Measurements from ENCODE around the gene PPP2R1A.
A peak's percentile ranks its signal among the peaks of the same experiment; 100 is the strongest.

Gene PPP2R1A

DNA sequence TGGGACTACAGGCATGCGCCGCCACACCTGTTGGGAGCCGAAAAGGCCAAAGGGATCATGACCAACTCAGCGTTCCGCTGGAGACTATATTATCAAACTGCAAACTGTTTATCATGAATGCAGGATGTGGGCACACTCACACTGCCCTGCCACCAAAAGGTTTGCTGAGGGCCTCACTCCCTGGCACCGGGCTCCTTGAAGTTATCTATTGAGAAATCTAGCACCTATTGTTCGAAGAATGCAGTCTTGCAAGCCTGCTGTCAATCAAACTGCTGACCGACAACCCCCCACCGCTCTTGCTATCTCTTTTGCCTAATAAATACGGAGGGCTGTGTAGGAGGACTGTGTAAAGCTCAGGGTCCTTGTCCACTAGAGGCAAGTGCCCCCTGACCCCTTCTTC lies 13.3 kb upstream of the PPP2R1A start:
- H3K27me3 ChIP-seq (ENCODE audit: insufficient read depth, poor library complexity, severe bottlenecking), result no peaks in the 10 kb centered on the region
- TF ChIP-seq, protein P1, sequence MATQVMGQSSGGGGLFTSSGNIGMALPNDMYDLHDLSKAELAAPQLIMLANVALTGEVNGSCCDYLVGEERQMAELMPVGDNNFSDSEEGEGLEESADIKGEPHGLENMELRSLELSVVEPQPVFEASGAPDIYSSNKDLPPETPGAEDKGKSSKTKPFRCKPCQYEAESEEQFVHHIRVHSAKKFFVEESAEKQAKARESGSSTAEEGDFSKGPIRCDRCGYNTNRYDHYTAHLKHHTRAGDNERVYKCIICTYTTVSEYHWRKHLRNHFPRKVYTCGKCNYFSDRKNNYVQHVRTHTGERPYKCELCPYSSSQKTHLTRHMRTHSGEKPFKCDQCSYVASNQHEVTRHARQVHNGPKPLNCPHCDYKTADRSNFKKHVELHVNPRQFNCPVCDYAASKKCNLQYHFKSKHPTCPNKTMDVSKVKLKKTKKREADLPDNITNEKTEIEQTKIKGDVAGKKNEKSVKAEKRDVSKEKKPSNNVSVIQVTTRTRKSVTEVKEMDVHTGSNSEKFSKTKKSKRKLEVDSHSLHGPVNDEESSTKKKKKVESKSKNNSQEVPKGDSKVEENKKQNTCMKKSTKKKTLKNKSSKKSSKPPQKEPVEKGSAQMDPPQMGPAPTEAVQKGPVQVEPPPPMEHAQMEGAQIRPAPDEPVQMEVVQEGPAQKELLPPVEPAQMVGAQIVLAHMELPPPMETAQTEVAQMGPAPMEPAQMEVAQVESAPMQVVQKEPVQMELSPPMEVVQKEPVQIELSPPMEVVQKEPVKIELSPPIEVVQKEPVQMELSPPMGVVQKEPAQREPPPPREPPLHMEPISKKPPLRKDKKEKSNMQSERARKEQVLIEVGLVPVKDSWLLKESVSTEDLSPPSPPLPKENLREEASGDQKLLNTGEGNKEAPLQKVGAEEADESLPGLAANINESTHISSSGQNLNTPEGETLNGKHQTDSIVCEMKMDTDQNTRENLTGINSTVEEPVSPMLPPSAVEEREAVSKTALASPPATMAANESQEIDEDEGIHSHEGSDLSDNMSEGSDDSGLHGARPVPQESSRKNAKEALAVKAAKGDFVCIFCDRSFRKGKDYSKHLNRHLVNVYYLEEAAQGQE (IDR thresholded peaks at IDR 0.05; ENCODE audit: insufficient replicate concordance, low read depth), result no peak
- no peak for TF ChIP-seq GABPA (IDR thresholded peaks at IDR 0.05; ENCODE audit: low read depth)
- TF ChIP-seq POLR2AphosphoS5 (IDR thresholded peaks at IDR 0.05; ENCODE audit: low read depth), result no peak
- TF ChIP-seq, protein P2, sequence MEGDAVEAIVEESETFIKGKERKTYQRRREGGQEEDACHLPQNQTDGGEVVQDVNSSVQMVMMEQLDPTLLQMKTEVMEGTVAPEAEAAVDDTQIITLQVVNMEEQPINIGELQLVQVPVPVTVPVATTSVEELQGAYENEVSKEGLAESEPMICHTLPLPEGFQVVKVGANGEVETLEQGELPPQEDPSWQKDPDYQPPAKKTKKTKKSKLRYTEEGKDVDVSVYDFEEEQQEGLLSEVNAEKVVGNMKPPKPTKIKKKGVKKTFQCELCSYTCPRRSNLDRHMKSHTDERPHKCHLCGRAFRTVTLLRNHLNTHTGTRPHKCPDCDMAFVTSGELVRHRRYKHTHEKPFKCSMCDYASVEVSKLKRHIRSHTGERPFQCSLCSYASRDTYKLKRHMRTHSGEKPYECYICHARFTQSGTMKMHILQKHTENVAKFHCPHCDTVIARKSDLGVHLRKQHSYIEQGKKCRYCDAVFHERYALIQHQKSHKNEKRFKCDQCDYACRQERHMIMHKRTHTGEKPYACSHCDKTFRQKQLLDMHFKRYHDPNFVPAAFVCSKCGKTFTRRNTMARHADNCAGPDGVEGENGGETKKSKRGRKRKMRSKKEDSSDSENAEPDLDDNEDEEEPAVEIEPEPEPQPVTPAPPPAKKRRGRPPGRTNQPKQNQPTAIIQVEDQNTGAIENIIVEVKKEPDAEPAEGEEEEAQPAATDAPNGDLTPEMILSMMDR (IDR thresholded peaks at IDR 0.05; ENCODE audit: insufficient read depth, low read length), result no peak
- TF ChIP-seq SPI1 (IDR thresholded peaks at IDR 0.05; ENCODE audit: borderline replicate concordance, low read depth), result no peak
- no peak for DNase-seq (ENCODE audit: low read depth in 1 of 2, low spot score in 1 of 2)
- no peak overlapping the region for H3K4me3 ChIP-seq (replicated peaks; ENCODE audit: insufficient read depth, low read length)
- no peak overlapping the region for H3K27ac ChIP-seq (replicated peaks)

DNA sequence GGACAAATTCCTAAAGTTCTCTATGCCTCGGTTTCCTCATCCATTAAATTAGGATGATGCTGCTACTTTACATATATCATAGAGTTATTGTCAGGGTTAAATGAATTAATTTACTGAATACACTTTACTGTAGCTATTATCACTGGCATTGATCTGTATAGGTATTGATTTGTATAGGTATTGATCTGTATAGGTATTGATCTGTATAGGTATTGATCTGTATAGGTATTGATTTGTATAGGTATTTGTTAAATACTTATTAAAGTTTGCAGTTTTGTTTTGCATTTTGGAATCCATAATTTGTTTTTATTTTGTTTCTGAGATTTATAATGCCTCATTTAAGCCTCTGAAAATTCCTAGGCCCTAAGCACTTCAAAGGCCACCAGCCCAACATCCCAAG lies 2.4 kb upstream of the PPP2R1A start:
- H3K4me3 ChIP-seq (replicated peaks; ENCODE audit: insufficient read depth, low read length), result no peak overlapping the region
- H3K27ac ChIP-seq (replicated peaks), result no peak overlapping the region
- TF ChIP-seq, protein P1 (IDR thresholded peaks at IDR 0.05; ENCODE audit: insufficient replicate concordance, low read depth), result no peak
- TF ChIP-seq GABPA (IDR thresholded peaks at IDR 0.05; ENCODE audit: low read depth) (no peak), POLR2AphosphoS5 (IDR thresholded peaks at IDR 0.05; ENCODE audit: low read depth) (no peak)
- TF ChIP-seq, protein P2 (IDR thresholded peaks at IDR 0.05; ENCODE audit: insufficient read depth, low read length), result no peak
- H3K27me3 ChIP-seq (ENCODE audit: insufficient read depth, poor library complexity, severe bottlenecking), result no peaks in the 10 kb centered on the region
- DNase-seq (ENCODE audit: low read depth in 1 of 2, low spot score in 1 of 2), result no peak

DNA sequence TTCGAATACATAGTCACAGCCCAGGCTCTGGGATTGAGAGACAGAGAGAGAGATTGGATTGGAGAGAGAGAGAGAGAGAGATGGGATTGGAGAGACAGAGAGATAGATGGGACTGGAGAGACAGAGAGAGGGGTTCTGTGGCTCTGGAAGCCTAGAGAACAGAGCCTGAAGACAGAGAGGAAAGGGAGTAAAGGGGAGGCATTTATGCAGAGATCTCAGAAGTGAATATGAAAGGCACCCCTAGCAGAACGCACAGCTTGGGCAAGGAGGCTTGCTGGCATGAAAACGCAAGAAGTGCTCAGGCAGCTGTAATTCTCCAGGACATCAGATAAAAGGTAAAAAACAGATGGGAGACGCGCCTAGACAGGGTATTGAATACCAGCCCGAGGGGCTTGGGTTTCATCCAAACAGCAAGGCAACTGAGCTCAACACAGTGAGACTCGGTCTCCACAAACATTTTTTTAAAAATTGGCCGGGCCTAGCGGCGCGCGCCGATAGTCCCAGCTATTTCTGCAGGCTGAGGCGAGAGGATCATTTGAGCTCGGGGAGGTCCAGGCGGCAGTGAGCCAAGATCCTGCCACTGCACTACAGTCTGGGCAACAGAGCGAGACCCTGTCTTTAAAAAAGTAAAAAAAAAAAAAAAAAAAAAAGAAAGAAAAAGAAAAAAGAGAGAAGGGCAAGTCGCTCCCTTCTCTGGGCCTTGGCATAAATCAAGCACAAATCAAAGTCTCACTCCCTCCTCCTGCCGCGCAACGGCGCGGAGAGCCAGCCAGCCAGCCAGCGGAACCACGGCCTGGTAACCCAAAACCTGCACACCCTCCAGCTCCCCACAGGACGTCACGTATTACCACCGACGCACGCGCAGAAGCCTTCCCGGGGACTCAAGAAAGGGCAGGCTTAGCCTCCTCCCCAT lies 774 bp upstream of the PPP2R1A start:
- H3K4me3 ChIP-seq (replicated peaks; ENCODE audit: insufficient read depth, low read length), result peak overlapping the region; percentile 31
- TF ChIP-seq POLR2AphosphoS5 (IDR thresholded peaks at IDR 0.05; ENCODE audit: low read depth), result no peak
- no peak for TF ChIP-seq SPI1 (IDR thresholded peaks at IDR 0.05; ENCODE audit: borderline replicate concordance, low read depth)
- TF ChIP-seq, protein P1 (IDR thresholded peaks at IDR 0.05; ENCODE audit: insufficient replicate concordance, low read depth), result no peak
- TF ChIP-seq, protein P2 (IDR thresholded peaks at IDR 0.05; ENCODE audit: insufficient read depth, low read length), result no peak
- TF ChIP-seq GABPA (IDR thresholded peaks at IDR 0.05; ENCODE audit: low read depth), result no peak
- peak overlapping the region; percentile 60 for H3K27ac ChIP-seq (replicated peaks)
- H3K27me3 ChIP-seq (ENCODE audit: insufficient read depth, poor library complexity, severe bottlenecking), result no peaks in the 10 kb centered on the region
- no peak for DNase-seq (ENCODE audit: low read depth in 1 of 2, low spot score in 1 of 2)
